A673 (cell line): Measurements from ENCODE around the gene F13A1. TPM values are rescaled to one million over a fixed set of nuclear protein-coding genes. Genes with fewer than 3 reads are reported as not detected.

Experiments
- BruUV-seq: library from RNA; stranded (reverse); fragments of 400-500 nt; replicated peaks from 2 replicates; lab custom pipeline; 2021; lab: Mats Ljungman, UMichigan
- CTCF ChIA-PET: fragments of 300-600 bp; sonication (Branson Sonifier 250); formaldehyde crosslinking; loops from one replicate; lab custom pipeline; 2022; ENCODE audit warnings: antibody characterized with exemption; lab: Charles Lee
- POLR2A ChIA-PET: fragments of 300-600 bp; sonication (Branson Sonifier 250); formaldehyde crosslinking; loops from one replicate; lab custom pipeline; 2022; ENCODE audit warnings: antibody characterized with exemption; ENCODE audit not compliant: low non-redundant PET; lab: Charles Lee
- DNase-seq: peaks from one replicate; pipeline ENCODE4 v3.0.0-alpha.2; 2015; ENCODE audit warnings: low spot score
- H3K27ac ChIP-seq: fragments of 200-600 bp; sonication (generic); 2 replicates; pipeline ENCODE4 v1.5.1; 2016; ENCODE audit warnings: mixed run types, low read depth, mild to moderate bottlenecking, mixed read lengths, antibody characterized with exemption, low read length; ENCODE audit not compliant: poor library complexity, severe bottlenecking
- H3K27me3 ChIP-seq: fragments of 200-600 bp; sonication (generic); replicated peaks from 2 replicates; pipeline ENCODE4 v1.6.1; 2017; ENCODE audit warnings: mixed run types, low read depth, mild to moderate bottlenecking, mixed read lengths, antibody characterized with exemption, low read length; ENCODE audit not compliant: insufficient read depth, poor library complexity
- H3K36me3 ChIP-seq: fragments of 200-600 bp; sonication (generic); 2 replicates; pipeline ENCODE4 v1.6.1; 2016; ENCODE audit warnings: mixed run types, mild to moderate bottlenecking, mixed read lengths, antibody characterized with exemption, low read length; ENCODE audit not compliant: insufficient read depth, poor library complexity, severe bottlenecking
- H3K4me1 ChIP-seq: fragments of 200-600 bp; sonication (generic); 2 replicates; pipeline ENCODE4 v1.6.1; 2017; ENCODE audit warnings: mixed run types, mild to moderate bottlenecking, mixed read lengths, antibody characterized with exemption, low read length; ENCODE audit not compliant: insufficient read depth, poor library complexity, severe bottlenecking
- H3K4me3 ChIP-seq: fragments of 200-600 bp; sonication (generic); 2 replicates; pipeline ENCODE4 v1.5.1; 2016; ENCODE audit warnings: low read depth, mixed run types, mild to moderate bottlenecking, mixed read lengths, low read length; ENCODE audit not compliant: poor library complexity, severe bottlenecking
- H3K9me3 ChIP-seq: fragments of 200-600 bp; sonication (generic); 2 replicates; pipeline ENCODE4 v1.6.1; 2016; ENCODE audit warnings: mixed run types, low read depth, mild to moderate bottlenecking, mixed read lengths, antibody characterized with exemption, low read length; ENCODE audit not compliant: poor library complexity, severe bottlenecking
- EZH2 ChIP-seq: fragments of 200-600 bp; sonication (generic); IDR thresholded peaks from 2 replicates; pipeline ENCODE4 v1.6.1; 2017; ENCODE audit warnings: borderline replicate concordance, low read depth, mild to moderate bottlenecking, mixed read lengths, antibody characterized with exemption, low read length; ENCODE audit not compliant: poor library complexity, severe bottlenecking
- intact Hi-C: fragments of 100-400 bp; cut with micrococcal nuclease; formaldehyde crosslinking; loops from one replicate; pipeline ENCODE4 v1.10.0; 2022; ENCODE audit not compliant: unreplicated experiment
- total RNA-seq: library from RNA; stranded (reverse); gene quantifications from 2 replicates; pipeline ENCODE4 v1.2.3, GENCODE V29; 2021
- TF ChIP-seq, protein P1 (sequence below): fragments of 300-800, 200-600 bp; sonication (generic); conservative IDR thresholded peaks from 2 replicates; pipeline ENCODE4 v1.5.1; 2017; ENCODE audit warnings: low read depth, mild to moderate bottlenecking, antibody characterized with exemption, low read length, moderate library complexity, mixed read lengths

F13A1 gene
- total RNA-seq, 1 experiment from 2014 or later, result not detected

DNA sequence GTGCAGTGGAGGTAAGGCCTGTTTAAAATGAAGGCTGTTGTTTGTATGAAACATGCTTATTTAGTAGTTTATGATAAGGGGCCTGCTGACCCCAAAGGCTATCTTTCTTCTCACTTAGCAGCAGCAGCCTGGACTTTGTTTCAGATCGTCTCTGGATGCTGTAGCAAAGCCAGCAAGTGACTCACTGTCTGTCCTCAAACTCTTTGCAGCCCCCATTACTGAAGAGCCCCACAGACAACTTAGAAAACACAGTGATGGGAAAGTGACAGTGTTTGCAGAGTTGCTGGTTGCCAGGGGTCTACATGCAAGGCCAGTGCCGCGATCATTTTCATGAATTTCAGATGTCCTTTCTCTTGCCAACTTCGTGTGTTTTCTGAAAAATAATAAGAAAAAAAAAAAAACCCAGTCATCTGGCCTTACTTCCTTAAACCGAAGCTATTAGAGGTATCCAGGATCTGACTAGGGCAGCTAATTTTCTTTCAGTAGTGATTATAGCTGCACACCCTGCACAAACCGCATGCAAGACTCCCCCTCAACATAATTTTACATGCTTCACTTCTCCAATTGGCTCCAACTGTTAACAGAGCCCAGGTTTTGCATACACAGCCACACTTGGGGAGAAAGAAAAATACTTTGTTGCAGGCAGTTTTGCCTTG is 11.6 kb upstream of the F13A1 start:
- H3K27me3 ChIP-seq, result peaks cover under 1% of the 10 kb centered on the region
- H3K4me3 ChIP-seq, result no peak overlapping the region
- no peak for DNase-seq
- intact Hi-C loops, result no loop called here
- no peaks in the 10 kb centered on the region for H3K36me3 ChIP-seq
- H3K9me3 ChIP-seq, result no peaks in the 10 kb centered on the region
- no TSS peak for BruUV-seq
- ChIA-PET CTCF (interaction anchor here (0.6 kb wide), 1 partner anchor 9 kb away, joined by 4 read pairs; no protein-coding TSS in a partner anchor), POLR2A (no interaction called here)
- no peak overlapping the region for H3K27ac ChIP-seq
- no peaks in the 10 kb centered on the region for H3K4me1 ChIP-seq
- TF ChIP-seq, protein P1, sequence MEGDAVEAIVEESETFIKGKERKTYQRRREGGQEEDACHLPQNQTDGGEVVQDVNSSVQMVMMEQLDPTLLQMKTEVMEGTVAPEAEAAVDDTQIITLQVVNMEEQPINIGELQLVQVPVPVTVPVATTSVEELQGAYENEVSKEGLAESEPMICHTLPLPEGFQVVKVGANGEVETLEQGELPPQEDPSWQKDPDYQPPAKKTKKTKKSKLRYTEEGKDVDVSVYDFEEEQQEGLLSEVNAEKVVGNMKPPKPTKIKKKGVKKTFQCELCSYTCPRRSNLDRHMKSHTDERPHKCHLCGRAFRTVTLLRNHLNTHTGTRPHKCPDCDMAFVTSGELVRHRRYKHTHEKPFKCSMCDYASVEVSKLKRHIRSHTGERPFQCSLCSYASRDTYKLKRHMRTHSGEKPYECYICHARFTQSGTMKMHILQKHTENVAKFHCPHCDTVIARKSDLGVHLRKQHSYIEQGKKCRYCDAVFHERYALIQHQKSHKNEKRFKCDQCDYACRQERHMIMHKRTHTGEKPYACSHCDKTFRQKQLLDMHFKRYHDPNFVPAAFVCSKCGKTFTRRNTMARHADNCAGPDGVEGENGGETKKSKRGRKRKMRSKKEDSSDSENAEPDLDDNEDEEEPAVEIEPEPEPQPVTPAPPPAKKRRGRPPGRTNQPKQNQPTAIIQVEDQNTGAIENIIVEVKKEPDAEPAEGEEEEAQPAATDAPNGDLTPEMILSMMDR, result no peak
- TF ChIP-seq EZH2, result no peak

DNA sequence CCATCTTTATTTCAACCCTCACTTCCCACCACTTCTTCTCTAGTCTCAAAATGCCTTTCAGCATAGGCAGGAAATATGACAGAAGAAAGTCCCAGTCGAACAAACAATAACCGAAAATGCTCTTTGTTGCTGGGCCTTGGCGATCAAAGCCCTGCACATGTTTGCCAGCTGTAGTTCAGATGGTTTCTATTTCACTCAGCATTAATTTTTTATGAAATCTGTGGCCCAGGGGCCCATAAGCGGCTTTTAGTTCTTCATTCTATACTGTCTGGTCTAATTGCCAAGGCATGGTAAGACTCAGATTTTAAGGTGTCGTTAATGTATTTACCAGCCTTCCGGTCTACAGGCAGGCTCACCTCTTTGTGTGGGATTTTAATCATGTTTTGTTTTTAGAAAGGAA is 10.9 kb upstream of the F13A1 start:
- intact Hi-C loops, result no loop called here
- H3K27me3 ChIP-seq, result no peaks in the 10 kb centered on the region
- BruUV-seq, result no TSS peak
- no peaks in the 10 kb centered on the region for H3K36me3 ChIP-seq
- CTCF ChIA-PET, result no interaction called here
- no peak overlapping the region for H3K27ac ChIP-seq
- no peak overlapping the region for H3K4me3 ChIP-seq
- POLR2A ChIA-PET, result no interaction called here
- TF ChIP-seq, protein P1, result no peak
- no peak for TF ChIP-seq EZH2
- DNase-seq, result no peak
- H3K4me1 ChIP-seq, result no peaks in the 10 kb centered on the region
- H3K9me3 ChIP-seq, result no peaks in the 10 kb centered on the region

DNA sequence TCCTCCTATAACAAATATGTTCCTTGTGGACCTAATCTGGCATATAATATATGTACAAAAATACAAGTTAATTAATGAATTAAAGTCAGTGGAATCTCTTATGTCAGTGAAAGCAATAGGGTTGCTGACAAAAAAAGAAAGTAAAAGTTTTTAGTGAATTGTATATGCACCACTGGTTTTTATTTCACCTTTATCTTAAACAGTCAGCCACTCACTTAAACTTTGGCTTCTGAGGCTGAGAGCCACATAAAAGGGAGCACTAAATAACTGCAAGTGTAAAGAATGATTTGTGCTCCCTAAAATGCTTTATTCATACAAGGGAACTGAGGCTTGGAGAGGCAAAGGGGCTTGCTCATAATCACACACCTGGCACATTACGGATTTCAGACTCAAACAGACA is 9.9 kb upstream of the F13A1 start:
- CTCF ChIA-PET, result no interaction called here
- intact Hi-C loops, result no loop called here

More for the DNA sequence above, 9.9 kb upstream of the F13A1 start:
- POLR2A ChIA-PET, result no interaction called here
- BruUV-seq, result no TSS peak
- H3K27me3 ChIP-seq, result no peaks in the 10 kb centered on the region
- no peaks in the 10 kb centered on the region for H3K4me1 ChIP-seq
- H3K4me3 ChIP-seq, result no peak overlapping the region
- no peaks in the 10 kb centered on the region for H3K36me3 ChIP-seq
- no peaks in the 10 kb centered on the region for H3K9me3 ChIP-seq
- DNase-seq, result no peak
- H3K27ac ChIP-seq, result no peak overlapping the region
- TF ChIP-seq, protein P1, result no peak
- TF ChIP-seq EZH2, result no peak
